Kidney (tissue), 14 donors: ENCODE results near the gene NUP210. TPM values are rescaled to one million over a fixed set of nuclear protein-coding genes. Genes with fewer than 3 reads are reported as not detected.

Source experiments
- DNase-seq, 5 donors: peaks; one replicate each; pipeline ENCODE4 v3.0.0-alpha.2; 2013 to 2020
- FAIRE-seq: peaks from 2 replicates; lab custom pipeline; 2012; peaks lifted over from hg19 to GRCh38; lab: Jason Lieb, UNC
- H3K27ac ChIP-seq, 2 donors: one replicate each; pipeline ENCODE4 v1.7.0; 2013; ENCODE audit warnings: low read depth in 2 of 2, low read length in 2 of 2, inconsistent platforms in 1 of 2
- H3K27me3 ChIP-seq: one replicate; pipeline ENCODE4 v1.7.1; 2013; ENCODE audit warnings: low read length, inconsistent platforms; ENCODE audit not compliant: control insufficient read depth, insufficient read depth
- H3K36me3 ChIP-seq, 3 donors: one replicate each; pipeline versions ENCODE4 v1.7.0 to v1.7.1; 2013; ENCODE audit warnings: low read length in 3 of 3, control low read depth in 1 of 3, inconsistent platforms in 1 of 3; ENCODE audit not compliant: insufficient read depth in 3 of 3, control insufficient read depth in 2 of 3
- H3K4me1 ChIP-seq, 3 donors: one replicate each; pipeline versions ENCODE4 v1.7.0 to v1.7.1; 2013; ENCODE audit warnings: low read length in 3 of 3, inconsistent platforms in 1 of 3, low read depth in 1 of 3; ENCODE audit not compliant: control insufficient read depth in 2 of 3, insufficient read depth in 2 of 3
- H3K4me3 ChIP-seq, 3 donors: one replicate each; pipeline versions ENCODE4 v1.7.0 to v1.8.1; 2013; ENCODE audit warnings: low read length in 3 of 3, control low read depth in 1 of 3, inconsistent platforms in 1 of 3
- H3K9ac ChIP-seq, 3 donors: one replicate each; pipeline versions ENCODE4 v1.7.0 to v1.7.1; 2013; ENCODE audit warnings: low read length in 3 of 3, control low read depth in 1 of 3, inconsistent platforms in 1 of 3
- H3K9me3 ChIP-seq, 3 donors: one replicate each; pipeline versions ENCODE4 v1.7.0 to v1.7.1; 2013; ENCODE audit warnings: low read length in 3 of 3, control low read depth in 1 of 3, inconsistent platforms in 1 of 3; ENCODE audit not compliant: control insufficient read depth in 2 of 3, insufficient read depth in 1 of 3
- intact Hi-C: fragments of 100-400 bp; cut with DNase I; formaldehyde crosslinking; loops from one replicate; pipeline ENCODE4 v1.11.1; 2022
- polyA plus RNA-seq: library from polyadenylated mRNA; stranded (reverse); fragments of 350-450 nt; fragmentation: Illumina TruSeq; extraction: RNeasy Lipid Tissue Mini Kit (QIAGEN cat#74804); gene quantifications from one replicate; pipeline ENCODE4 v1.2.3, GENCODE V29; 2014; ENCODE audit warnings: low read depth, low replicate concordance; ENCODE audit not compliant: insufficient read depth
- total RNA-seq: library from RNA; stranded (reverse); fragmentation: NEBNext Ultra II Directional; extraction: Animal tissue kit (Norgen Biotek cat#: 25700); gene quantifications from one replicate; pipeline ENCODE4 v1.2.1, GENCODE V29; 2021
- TF ChIP-seq, protein P1 (sequence below): IDR thresholded peaks from 3 replicates; pipeline ENCODE4 v1.5.1; 2012; ENCODE audit warnings: mild to moderate bottlenecking, moderate library complexity, borderline replicate concordance; ENCODE audit not compliant: insufficient read depth; ENCODE audit errors: extremely low read depth
- donor health status: control.
- donor health status: control.
- donor health status: control.
- donor health status: control.
- donor health status: control.
- donor health status: DM: yes; HTN: yes; CAD: no.
- donor health status: Normal renal cell carcinoma (clear cell type).

NUP210 gene
- total and polyA plus RNA-seq, 2 donors from 2014 or later, result 5.6 to 22.9 TPM

DNA sequence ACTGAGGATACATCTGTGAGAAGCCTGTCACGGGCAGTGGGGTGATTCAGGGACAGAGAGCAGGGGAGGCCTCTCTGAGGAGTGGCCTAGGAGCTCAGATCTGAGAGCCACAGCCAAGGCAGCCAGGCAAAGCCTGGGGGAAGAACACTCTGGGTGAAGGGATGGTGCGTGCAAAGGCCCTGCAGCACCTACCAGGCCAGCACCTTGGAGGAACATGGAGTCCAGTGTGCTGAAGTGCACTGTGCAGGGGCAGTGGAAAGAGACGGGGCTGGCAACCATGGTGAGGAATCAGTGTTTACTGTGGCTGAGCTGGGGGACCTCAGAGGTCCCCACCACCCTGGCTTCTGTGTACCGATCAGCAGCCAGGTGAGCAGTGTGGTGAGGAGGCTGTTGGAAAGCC, 48.0 kb downstream of the NUP210 start:
- H3K4me3 ChIP-seq, result no peak overlapping the region
- TF ChIP-seq, protein P1, sequence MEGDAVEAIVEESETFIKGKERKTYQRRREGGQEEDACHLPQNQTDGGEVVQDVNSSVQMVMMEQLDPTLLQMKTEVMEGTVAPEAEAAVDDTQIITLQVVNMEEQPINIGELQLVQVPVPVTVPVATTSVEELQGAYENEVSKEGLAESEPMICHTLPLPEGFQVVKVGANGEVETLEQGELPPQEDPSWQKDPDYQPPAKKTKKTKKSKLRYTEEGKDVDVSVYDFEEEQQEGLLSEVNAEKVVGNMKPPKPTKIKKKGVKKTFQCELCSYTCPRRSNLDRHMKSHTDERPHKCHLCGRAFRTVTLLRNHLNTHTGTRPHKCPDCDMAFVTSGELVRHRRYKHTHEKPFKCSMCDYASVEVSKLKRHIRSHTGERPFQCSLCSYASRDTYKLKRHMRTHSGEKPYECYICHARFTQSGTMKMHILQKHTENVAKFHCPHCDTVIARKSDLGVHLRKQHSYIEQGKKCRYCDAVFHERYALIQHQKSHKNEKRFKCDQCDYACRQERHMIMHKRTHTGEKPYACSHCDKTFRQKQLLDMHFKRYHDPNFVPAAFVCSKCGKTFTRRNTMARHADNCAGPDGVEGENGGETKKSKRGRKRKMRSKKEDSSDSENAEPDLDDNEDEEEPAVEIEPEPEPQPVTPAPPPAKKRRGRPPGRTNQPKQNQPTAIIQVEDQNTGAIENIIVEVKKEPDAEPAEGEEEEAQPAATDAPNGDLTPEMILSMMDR, result no peak
- DNase-seq, result no peak
- peaks cover 0 to 1% (median 0%) of the 10 kb centered on the region in 3 donors for H3K9me3 ChIP-seq
- H3K4me1 ChIP-seq, result no peaks in the 10 kb centered on the region
- no peak for FAIRE-seq
- peaks cover 2 to 18% (median 16%) of the 10 kb centered on the region in 3 donors for H3K36me3 ChIP-seq
- H3K27me3 ChIP-seq, result no peaks in the 10 kb centered on the region
- intact Hi-C loops, result no loop called here
- H3K27ac ChIP-seq, result no peak overlapping the region
- no peak overlapping the region for H3K9ac ChIP-seq

DNA sequence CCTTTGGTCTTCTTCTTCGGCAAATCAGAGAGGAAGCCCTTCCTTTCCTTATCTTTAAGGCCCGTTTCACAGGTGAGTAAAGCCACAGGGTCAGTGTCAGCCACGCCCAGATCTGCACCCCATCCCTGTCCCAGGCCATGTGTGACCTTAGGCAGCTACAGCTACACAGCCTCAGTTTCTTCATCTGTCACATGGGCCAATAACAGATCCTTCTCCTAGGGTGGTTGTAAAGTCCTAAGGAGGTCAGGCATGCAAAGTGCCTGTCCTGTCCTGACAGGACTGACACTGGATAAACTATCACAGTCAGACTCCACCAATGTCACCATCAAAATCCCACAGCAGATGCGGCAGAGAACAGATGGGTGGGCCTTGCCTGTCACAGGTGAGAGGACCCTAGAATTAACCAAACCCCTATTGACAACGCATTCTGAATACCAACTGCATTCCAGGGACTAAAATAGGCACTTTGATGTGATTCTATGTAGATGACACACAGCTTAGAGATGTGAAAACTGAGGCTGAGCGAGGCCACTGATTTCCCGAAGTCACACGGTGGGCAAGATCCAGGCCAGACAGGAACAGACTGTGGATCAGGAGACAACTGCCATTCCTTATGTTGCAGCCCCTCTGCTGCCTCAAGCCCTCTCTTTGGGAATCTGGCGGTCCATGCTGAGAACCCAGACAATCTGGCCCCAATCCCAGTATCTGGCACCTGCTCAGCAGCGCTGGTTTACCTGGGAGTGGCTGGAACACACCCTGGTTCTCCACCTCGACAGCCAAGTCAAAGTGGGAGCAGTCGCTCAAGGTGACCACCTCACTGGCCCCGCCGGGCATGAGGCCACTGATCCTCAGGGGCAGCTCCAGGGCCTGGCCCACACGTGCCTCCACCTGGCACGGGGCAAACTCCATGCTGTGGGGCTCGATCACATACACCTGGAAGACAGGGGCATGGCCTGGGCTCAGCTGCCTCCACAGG, 48.7 kb downstream of the NUP210 start:
- intact Hi-C loops, result no loop called here
- Histone ChIP-seq H3K4me1 (no peaks in the 10 kb centered on the region), H3K9ac (no peak overlapping the region), H3K27me3 (no peaks in the 10 kb centered on the region), H3K36me3 (peaks cover 2 to 16% (median 11%) of the 10 kb centered on the region in 3 donors), H3K9me3 (peaks cover 0 to 1% (median 0%) of the 10 kb centered on the region in 3 donors), H3K4me3 (no peak overlapping the region), H3K27ac (no peak overlapping the region)
- TF ChIP-seq, protein P1, result no peak
- FAIRE-seq (no peak), DNase-seq (no peak)

DNA sequence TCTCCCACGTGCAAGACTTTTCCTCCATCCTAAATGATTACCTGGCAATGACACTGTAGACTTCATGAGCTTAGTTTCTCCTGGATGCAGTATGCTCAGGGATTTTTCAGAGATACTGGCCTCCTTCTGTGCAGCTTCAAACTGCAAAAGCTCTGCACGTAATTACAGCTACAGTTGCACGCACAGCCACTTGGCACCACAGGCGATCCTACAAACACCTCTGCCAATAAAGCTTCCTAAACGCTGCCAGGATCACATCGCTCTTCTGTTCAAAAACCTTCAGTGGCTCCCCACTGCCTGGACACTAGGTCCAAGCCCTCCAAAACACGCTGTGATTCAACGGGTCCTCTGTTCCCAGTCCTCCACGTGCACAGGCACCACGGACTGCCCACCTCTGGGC, 49.5 kb downstream of the NUP210 start:
- peaks cover 2 to 16% (median 10%) of the 10 kb centered on the region in 3 donors for H3K36me3 ChIP-seq

More for the DNA sequence above, 49.5 kb downstream of the NUP210 start:
- no peak overlapping the region for H3K4me3 ChIP-seq
- DNase-seq (no peak), FAIRE-seq (no peak)
- H3K9ac ChIP-seq, result no peak overlapping the region
- no peak overlapping the region for H3K27ac ChIP-seq
- TF ChIP-seq, protein P1, result no peak
- H3K4me1 ChIP-seq, result no peaks in the 10 kb centered on the region
- no peaks in the 10 kb centered on the region for H3K27me3 ChIP-seq
- H3K9me3 ChIP-seq, result peaks cover 0 to 1% (median 0%) of the 10 kb centered on the region in 3 donors
- intact Hi-C loops, result no loop called here
